GM23248 (cell line): ENCODE results near the gene PEX10.

Experiments used
- EZH2 ChIP-seq: fragments of 200-600 bp; sonication (generic); IDR thresholded peaks from 2 replicates; pipeline ENCODE4 v1.6.1; 2018; ENCODE audit warnings: antibody characterized with exemption, mild to moderate bottlenecking; ENCODE audit not compliant: insufficient read depth, poor library complexity, severe bottlenecking
- EZH2phosphoT487 ChIP-seq: fragments of 200-600 bp; sonication (generic); IDR thresholded peaks from 2 replicates; pipeline ENCODE4 v1.6.1; 2018; ENCODE audit warnings: antibody characterized with exemption, moderate library complexity, mild to moderate bottlenecking, low read depth; ENCODE audit not compliant: insufficient read depth

- TF ChIP-seq EZH2phosphoT487 (no peak), EZH2 (no peak)
Observed at GRCh38 chr1:2382621-2383361, 29.6 kb downstream of the PEX10 start.
